GM18508 (cell line): ENCODE measurements around the gene SHB.

Experiments
- ATAC-seq: cut with Tn5 transposase; IDR thresholded peaks from one replicate; pipeline ENCODE4 v1.9.1; 2021; ENCODE audit warnings: moderate number of reproducible peaks; ENCODE audit not compliant: insufficient read depth, unreplicated experiment

The SHB gene, protein sequence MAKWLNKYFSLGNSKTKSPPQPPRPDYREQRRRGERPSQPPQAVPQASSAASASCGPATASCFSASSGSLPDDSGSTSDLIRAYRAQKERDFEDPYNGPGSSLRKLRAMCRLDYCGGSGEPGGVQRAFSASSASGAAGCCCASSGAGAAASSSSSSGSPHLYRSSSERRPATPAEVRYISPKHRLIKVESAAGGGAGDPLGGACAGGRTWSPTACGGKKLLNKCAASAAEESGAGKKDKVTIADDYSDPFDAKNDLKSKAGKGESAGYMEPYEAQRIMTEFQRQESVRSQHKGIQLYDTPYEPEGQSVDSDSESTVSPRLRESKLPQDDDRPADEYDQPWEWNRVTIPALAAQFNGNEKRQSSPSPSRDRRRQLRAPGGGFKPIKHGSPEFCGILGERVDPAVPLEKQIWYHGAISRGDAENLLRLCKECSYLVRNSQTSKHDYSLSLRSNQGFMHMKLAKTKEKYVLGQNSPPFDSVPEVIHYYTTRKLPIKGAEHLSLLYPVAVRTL

DNA sequence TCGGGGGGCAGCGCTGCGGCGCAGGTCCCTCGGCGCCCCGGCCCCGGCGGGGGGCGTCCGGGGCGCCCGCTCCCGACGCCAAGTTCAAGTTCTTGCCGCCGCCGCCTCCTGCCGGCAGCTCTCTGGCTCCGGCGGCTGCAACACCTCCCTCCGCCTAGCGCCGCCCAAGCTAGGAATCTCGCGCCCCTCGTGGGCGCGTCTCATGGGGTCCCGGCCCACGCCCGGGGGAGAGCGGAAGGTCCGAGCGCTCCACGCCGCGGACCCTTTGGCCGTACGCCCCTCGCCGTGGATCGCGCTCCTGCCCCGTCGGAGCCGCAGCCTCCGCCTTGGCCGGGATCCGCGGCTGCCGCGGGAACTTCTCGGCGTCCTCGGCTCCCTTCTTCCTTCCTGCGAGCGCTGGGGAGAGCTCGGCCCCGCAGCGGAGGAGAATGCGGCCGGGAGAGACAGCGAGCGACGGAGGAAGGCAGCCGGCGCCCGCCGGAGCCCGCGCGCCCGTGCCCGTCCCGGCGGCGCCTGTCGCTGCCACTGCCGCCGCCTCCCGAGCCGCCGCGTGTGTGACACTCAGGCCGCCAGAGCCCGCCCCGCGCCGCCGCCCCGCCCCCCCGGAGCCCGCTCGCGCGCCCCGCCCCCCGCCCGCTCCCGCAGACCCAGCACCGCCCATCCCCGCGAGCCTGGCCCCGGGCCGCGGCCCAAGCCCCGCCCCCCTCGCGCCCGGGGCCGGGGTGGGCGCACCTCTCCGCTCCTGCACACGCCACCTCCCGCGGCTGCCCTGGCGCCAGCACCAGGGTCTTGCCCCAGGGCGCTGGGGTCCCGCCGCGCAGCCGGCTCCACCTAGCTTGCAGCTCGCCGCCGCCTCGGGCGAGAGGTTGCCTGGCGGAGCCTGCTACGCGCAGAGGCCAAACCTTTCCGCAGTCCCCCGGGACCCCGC lies at the start of gene SHB:
Gene SHB, minus strand, starts transcription at position 527 of the 928 bp plus-strand sequence. CDS start 582 bp downstream, outside the sequence.
- no peak for ATAC-seq

DNA sequence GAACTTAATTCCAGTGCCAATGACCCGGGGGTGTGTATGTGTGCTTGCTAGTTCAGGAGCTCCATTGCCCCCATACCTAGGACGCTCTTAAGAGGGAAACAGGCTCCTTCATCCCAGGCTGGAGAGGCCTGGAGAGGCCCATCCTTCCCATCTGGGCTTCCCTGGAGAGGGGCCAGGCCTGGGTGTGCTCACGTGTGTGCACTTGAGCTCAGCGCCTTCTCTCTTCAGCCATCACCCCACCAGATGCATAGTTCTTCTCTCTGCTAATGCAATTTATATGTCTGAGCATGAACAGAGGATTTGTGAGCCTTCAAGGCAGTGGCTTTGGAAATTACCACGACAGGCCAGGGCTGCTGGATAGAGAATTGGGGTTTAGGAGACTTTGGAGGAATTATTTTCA lies 48.6 kb upstream of the SHB start:
- no peak for ATAC-seq

DNA sequence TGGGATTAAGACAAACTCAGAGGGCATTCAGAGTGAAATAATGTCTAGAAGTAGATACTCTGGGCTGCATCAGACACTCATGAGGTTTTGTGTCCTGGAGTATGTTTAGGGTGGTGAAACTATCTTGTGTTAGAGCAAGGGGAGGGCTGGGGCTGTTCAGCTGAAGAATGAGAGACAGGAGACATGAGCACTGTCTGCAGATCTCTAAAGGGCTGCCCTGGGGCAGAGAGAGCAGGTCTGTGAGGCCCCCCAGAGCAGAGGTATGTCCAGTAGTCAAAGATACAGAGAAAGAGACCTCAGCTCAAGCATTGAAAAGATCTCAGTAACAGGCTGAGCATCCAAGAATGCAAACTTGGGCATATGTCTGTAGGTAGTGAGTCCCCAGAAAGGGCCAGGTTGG lies 45.9 kb upstream of the SHB start:
- ATAC-seq = no peak

DNA sequence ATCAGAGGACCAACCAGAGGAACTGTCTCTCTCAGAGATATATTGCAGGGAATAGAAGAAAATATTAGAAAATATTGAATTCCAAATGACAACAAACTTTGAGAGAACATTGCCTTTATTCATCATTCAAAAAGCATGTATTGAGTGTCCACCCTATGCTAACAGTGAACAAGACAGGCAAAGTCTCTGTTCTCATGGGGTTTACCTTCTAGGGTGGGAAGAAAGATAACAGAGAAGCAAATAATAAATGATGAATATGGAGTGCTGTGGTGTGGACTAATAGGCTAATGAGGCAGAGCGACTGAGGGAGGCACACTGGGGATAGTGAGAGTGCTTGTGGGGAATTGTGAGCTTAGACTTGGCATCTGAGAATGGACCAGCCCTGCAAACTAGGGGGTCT lies 43.4 kb upstream of the SHB start:
- no peak for ATAC-seq

DNA sequence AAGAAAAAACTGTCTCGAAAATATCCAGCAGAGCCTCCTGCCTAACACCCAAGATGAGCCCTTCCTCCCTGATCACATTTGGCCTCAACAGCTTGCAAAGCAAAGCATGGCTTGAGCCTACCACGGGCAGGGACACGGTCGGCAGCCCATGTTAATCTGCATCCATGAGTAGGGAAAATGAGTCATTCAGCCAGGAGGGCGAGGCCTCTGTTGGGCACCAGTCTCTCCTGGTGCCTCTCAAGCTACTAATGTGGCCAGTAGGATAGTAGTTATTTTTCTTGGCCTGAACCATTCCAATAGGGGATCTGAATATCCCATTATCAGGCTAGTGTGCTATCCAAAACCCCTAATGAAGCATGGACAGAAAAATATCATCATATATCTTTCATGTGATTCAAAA lies 43.0 kb upstream of the SHB start:
- no peak for ATAC-seq

DNA sequence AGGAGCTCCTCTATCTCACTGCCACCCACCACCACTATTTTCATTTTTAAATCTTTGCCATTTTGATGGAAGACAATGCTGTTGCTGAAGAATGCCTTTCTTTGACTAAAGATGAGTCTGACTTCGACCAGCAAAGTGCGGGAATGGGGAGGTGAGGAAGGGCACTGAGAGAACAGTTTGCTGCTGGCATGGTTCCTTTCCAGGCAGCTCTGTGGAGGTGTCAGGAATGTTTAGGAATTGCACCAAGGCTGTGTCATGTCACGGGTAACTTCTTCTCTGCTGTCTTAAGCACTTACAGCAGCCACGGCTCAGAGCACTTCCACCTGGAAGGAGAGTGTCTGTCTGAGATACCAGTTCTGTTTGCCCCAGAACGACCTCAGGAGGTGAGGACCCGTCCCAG lies 41.4 kb upstream of the SHB start:
- ATAC-seq = no peak

DNA sequence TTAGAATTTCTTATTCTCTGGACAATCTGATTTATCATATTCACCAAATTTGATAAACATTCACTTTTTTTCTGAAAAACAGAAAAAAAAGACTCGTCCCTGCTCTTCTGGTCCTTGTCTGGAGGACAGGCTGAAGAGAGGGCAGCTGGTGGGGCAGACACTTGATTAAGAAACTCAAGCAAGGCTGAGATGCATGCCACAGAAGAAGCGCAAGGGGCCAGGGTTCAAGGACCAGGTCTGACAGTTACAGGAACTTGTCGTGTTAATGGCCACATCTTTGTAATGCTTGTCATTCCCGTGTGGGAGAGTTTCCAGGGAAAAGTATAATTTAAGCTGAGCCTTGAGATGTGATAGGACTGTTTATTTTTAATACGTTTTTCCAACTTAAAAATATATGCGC lies 40.6 kb upstream of the SHB start:
- no peak for ATAC-seq

DNA sequence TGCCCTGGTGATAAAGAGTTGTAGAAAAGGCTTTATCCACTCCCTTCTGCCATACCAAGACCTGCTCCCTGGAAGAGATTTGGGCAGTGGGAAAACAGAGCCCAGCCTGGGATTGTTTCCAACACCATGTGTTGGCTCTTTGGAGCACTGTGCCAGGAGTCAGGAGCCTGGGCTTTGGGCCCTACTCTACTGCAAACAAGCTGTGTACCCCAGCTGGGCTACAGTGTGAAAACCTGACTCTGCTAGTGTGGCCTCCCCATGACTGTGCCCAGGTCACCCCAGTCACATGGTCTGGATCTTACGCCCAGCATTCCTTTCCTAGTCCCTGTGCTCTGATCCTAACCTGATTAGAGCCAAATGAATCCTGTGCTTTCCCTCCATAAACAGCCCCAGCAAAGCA lies 39.3 kb upstream of the SHB start:
- no peak for ATAC-seq

DNA sequence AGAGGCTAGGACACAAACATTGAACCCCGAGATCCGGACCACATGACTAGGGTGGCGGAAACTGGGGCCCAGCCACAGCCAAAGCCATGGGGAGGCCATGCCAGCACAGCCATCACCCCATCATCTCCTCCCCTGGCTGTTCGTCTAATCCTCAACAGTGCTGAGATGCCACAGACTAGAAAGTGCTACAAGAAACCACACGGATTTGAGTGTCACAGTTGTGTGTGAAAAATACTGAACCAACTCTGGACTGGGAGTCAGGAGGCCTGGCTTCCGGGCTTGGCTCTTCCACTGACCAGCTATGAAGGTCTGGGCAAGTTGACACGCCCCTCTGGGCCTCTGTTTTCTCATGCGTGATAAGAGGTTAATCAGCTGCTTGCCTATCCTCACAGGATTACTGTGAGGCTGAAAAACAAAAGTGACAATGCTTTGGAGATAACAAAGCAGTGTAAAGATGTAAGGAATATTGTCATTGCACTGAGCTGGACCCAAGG lies 38.8 kb upstream of the SHB start:
- ATAC-seq = no peak

DNA sequence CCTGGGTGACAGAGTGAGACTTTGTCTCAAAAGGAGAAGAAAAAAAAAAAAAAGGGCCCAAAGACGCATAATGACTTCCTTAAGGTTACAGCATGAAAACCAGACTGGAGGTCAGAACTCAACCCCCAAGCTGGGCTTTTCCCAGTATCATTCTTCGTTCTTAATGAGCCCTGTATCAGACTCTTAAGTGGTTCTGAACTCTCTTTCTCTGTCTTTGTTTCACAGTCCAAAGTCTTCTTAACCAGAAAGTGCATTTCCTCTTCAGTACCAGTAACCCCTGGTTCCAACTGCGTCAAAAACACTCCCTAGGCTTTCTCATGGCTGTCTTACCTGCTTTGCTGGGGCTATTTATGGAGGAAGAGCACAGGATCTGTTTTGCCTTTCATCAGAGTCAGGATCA lies 38.4 kb upstream of the SHB start:
- no peak for ATAC-seq

DNA sequence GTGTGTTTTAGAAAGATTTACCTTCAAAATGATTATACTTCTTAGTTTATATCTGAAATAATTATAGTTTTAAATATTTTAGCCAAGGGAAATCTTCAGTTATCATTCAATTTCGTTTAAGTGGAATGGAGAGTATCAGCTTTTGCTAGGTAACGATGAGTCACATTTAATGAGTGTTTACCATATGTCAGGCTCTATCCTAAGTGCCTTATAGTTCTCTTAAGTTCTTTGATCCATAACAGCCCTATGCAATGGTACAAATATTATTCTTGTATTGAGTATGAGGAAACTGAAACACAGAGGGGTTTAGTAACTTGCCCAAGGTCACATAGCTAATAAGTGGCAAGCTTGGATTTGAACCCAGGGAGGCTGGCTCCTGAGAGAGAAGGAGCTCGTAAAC lies 37.5 kb upstream of the SHB start:
- ATAC-seq = no peak

DNA sequence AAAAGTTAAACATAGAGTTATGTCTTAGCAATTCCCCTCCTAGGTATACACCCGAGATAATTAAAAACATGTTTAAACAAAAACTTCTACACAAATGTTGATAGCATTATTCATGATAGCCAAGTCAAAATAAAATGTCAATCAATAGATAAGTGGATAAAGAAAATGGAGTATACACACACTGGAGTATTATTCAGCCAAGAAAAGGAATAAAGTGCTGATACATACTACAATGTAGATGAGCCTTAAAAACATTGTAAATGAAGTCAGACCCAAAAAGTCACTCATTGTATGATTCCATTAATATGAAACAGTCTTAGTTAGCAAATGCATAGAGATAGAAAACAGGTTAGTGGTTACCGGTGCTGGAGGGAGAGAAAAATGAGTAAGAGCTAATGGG lies 34.3 kb upstream of the SHB start:
- no peak for ATAC-seq

DNA sequence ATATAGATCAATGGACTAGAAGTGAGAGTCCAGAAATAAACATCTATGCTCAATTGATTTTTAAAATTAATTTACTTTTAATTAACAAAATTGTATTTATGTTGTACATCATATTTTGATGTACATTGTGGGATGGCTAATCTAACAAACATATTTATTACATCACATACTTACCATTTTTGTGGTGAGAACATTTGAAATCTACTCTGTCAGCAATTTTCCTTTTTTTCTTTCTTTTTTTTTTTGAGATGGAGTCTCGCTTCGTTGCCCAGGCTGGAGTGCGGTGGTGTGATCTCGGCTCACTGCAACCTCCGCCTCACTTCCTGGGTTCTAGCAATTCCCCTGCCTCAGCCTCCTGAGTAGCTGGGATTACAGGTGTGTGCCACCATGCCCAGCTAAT lies 32.4 kb upstream of the SHB start:
- no peak for ATAC-seq

DNA sequence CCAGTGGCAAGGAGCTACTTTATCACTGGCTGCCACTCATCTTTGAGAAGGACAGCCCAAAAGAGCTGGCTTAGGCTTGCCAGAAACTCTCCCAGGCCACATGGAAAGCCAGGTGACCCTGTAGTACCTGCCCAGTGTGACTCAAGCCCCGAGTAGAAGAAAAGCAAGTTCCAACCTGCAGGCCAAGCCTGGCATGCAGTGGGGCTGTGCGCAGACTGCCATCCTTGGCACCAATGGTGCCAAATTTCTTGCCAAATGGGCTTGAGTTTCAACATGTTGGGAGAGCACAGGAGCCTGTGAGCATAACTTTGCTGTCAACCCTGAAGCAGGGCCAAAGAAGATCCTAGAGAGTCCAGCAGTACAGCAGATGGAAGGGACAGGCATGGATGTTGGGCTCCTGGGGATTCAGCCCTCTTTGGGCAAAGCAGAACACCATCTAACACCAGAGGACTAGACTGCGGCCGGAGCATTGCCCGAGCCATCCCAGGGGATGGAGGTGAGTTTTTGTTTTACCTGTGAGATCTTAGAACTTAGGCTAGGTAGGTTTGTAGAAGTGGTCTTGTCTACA lies 27.3 kb upstream of the SHB start:
- no peak for ATAC-seq

DNA sequence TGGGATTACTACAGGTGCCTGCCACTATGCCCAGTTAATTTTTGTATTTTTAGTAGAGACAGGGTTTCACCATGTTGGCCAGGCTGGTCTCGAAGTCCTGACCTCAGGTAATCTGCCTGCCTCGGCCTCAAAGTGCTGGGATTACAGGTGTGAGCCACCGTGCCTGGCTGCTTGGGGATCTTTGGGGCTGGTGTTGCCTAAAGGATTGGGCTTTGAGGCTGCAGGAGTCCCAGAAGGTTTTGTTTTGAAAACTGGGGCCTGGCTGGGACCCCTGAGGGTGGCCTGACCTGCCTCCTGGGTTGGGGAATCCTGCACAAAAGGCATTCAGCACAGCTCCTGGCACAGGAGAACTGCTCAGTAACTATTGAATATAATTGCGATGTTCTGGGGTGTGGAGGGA lies 25.1 kb upstream of the SHB start:
- ATAC-seq = no peak

DNA sequence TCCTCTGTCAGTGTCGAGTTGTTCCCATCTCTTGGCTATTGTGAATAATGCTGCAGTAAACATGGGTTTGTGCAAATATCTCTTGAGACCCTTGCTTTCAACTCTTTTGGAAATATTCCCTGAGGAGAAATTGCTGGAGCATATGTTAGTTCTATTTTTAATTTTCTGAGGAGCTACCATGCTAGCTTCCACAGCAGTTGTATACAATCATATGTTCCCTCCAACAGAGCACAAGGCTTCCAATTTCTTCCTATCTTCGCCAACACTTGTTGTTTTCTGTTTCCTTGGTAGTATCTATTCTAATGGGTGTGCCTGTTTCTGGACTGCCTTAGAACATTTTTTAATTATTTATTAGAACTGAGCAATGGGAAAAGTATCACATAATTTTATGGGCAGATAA lies 23.6 kb upstream of the SHB start:
- no peak for ATAC-seq

DNA sequence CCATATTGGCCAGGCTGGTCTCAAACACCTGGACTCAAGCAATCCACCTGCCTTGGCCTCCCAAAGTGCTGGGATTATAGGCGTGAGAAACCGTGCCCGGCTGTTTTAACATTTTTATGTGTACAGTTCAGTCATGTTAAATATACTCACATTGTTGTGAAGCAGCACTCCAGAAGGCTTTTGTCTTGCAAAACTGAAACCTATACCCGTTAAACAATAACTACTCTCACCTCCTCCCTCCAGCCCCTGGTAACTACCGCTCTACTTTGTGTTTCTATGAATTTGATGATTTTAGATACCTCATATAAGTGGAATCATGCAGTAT lies 23.1 kb upstream of the SHB start:
- ATAC-seq = no peak

DNA sequence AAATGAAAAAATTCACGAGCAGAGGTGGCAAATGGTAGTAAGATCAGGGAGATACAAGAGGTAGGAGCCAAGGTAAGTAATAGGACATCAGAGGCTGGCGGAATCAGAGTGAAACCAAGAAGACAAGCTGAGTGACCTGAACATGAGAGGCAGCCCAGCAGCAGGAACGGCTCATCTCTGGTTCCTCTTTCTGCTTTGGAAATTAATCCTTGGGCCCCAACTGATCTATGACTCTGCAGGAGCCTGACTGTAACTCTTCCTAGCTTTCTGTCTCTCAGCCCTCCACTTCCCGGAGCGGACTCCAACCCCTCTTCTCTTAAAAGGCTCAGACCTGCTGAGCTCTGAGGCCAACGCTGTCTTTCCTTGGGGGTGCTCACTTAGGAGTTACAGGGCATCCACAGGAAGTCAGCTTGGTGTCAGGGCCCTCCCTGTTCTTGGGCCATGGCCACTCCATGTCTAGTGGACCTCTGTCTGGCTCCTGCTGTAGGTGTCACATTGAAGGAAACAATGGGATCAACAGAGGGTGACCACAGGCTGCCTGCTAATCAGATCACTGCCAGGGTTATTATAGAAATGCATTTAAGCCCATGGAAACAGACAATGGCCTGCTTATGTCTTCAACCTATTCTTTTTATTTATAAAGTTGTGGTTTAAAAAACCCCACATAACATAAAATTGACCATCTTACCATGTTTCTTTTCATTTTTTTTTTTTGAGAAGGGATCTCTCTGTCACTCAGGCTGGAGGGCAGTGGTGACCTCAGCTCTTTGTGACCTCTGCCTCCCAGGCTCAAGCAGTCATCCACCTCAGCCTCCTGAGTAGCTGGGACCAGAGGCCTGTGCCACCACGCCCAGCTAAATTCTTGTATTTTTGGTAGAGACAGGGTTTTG lies 22.5 kb upstream of the SHB start:
- ATAC-seq = peak; percentile 44

DNA sequence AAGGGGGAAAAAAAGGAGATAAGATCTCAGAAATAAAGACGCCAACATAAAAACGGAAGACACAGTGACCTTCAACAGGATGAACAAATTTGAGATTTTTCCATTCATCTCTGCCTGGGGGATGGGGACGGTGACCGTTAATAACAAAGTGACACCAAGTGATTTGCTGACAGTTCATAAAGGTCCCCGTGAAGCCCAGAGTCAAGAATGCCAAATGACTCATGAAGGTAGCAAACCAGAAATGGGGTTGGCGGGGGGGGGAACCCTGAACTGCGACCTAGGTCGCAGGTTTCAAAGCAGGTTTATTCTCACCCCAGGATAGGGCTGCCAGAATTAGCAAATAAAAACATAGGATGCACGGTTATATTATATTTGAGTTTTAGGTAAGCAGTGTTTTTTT lies 21.1 kb upstream of the SHB start:
- ATAC-seq = no peak
